Body of pancreas (tissue), 4 donors: ENCODE data around the gene TMEM269. TPM values are rescaled to one million over a fixed set of nuclear protein-coding genes. Genes with fewer than 3 reads are reported as not detected.

ENCODE experiments used
- ATAC-seq: fragments of 150-250 bp; one replicate; pipeline ENCODE4 v1.9.1; 2016
- DNase-seq, 4 donors: peaks; one replicate each; pipeline ENCODE4 v3.0.0-alpha.2; 2019
- H3K27ac ChIP-seq, 4 donors: fragments of 200-600 bp; sonication (generic); 1 replicate in 3 of 4; 2 replicates in 1 of 4; pipeline versions ENCODE4 v1.5.1 to v1.6.1; 2016 to 2019; ENCODE audit warnings: mild to moderate bottlenecking in 1 of 4, mixed read lengths in 1 of 4, moderate library complexity in 1 of 4
- H3K27me3 ChIP-seq, 2 donors: fragments of 200-600 bp; sonication (generic); one replicate each; pipeline ENCODE4 v1.6.0; 2016; ENCODE audit warnings: mild to moderate bottlenecking in 1 of 2
- H3K36me3 ChIP-seq, 2 donors: fragments of 200-600 bp; sonication (generic); replicated peaks in 1 of 2; 2 replicates each; pipeline ENCODE4 v1.5.1; 2016; ENCODE audit warnings: low read depth in 2 of 2; ENCODE audit not compliant: insufficient read depth in 1 of 2
- H3K4me1 ChIP-seq: fragments of 200-600 bp; sonication (generic); one replicate; pipeline ENCODE4 v1.6.0; 2016
- H3K4me3 ChIP-seq, 2 donors: fragments of 200-600 bp; sonication (generic); 1 replicate in 1 of 2; 2 replicates in 1 of 2; pipeline ENCODE4 v1.5.1; 2016 to 2019
- H3K9me3 ChIP-seq, 3 donors: fragments of 200-600 bp; sonication (generic); 1 replicate in 2 of 3; 2 replicates in 1 of 3; pipeline ENCODE4 v1.5.1; 2016
- CTCF ChIP-seq, 7 experiments: fragments of 450-650 bp in 4 of 7; fragments of 200-600 bp in 3 of 7; sonication (generic) in 3 of 7; IDR thresholded peaks; one replicate each; pipeline ENCODE4 v1.5.1; 2016 to 2019; ENCODE audit warnings: antibody characterized with exemption in 7 of 7
- POLR2A ChIP-seq, 3 donors: fragments of 450-650 bp; IDR thresholded peaks; one replicate each; pipeline ENCODE4 v1.6.1; 2016; ENCODE audit warnings: antibody characterized with exemption in 3 of 3, mild to moderate bottlenecking in 2 of 3
- WGBS, 2 donors: methylation state at CpG; one replicate each; pipeline ENCODE4 v1.1.5; 2017; 5-methylcytosine and 5-hydroxymethylcytosine counted together
- intact Hi-C: fragments of 100-400 bp; cut with DNase I; formaldehyde crosslinking; loops from one replicate; pipeline ENCODE4 v1.15.1; 2023
- total RNA-seq, 2 donors: library from RNA; depleted of rRNA; stranded (reverse); fragments of >200 nt; gene quantifications; one replicate each; pipeline ENCODE4 v1.1.0, GENCODE V29; 2016

The TMEM269 gene
- total RNA-seq, 2 donors from 2014 or later, result not detected

- no peak for TF ChIP-seq CTCF (IDR thresholded peaks at IDR 0.05)
- no peak for TF ChIP-seq POLR2A (IDR thresholded peaks at IDR 0.05)
- Histone ChIP-seq H3K4me3 (no peak overlapping the region), H3K27me3 (no peaks in the 10 kb centered on the region), H3K27ac (no peak overlapping the region), H3K9me3 (no peaks in the 10 kb centered on the region), H3K4me1 (peaks cover 22% of the 10 kb centered on the region), H3K36me3 (peaks cover 0 to 2% of the 10 kb centered on the region in 2 donors)
- DNase-seq, result no peak
- intact Hi-C loops, result no loop called here
- WGBS, 2 donors, result 95 to 97% methylated on average over 2 of the region's 2 CpGs
- ATAC-seq, result no peak
Measured at GRCh38 chr1:42848823-42849537, 64.2 kb downstream of the TMEM269 start.

- H3K4me3 ChIP-seq, result no peak overlapping the region
- 93 to 97% methylated on average over 5 of the region's 5 CpGs for WGBS, 2 donors
- no peak overlapping the region for H3K27ac ChIP-seq
- intact Hi-C loops, result no loop called here
- no peaks in the 10 kb centered on the region for H3K9me3 ChIP-seq
- no peak for ATAC-seq
- DNase-seq, result no peak
- peaks cover 0 to 2% of the 10 kb centered on the region in 2 donors for H3K36me3 ChIP-seq
- peaks cover 22% of the 10 kb centered on the region for H3K4me1 ChIP-seq
- no peaks in the 10 kb centered on the region for H3K27me3 ChIP-seq
- TF ChIP-seq CTCF (IDR thresholded peaks at IDR 0.05), result no peak
- no peak for TF ChIP-seq POLR2A (IDR thresholded peaks at IDR 0.05)
Measured at GRCh38 chr1:42849944-42850343, 65.2 kb downstream of the TMEM269 start.

Other genes with a start within 250 kb of the TMEM269 start
- 1 to 10 TPM; 4.6 to 7.8 TPM for gene PPIH, start 126.6 kb upstream of the TMEM269 start, total RNA-seq
- gene YBX1, start 102.6 kb upstream of the TMEM269 start, total RNA-seq, result 100 to 1,000 TPM; 131 to 170 TPM
- gene CLDN19, start 44.8 kb upstream of the TMEM269 start, total RNA-seq, result not detected
- 10 to 100 TPM; 16.9 to 34.9 TPM for gene P3H1, start 18.0 kb upstream of the TMEM269 start, total RNA-seq
- gene C1orf50, start 17.7 kb upstream of the TMEM269 start, total RNA-seq, result 1 to 10 TPM; 2.0 to 2.1 TPM
- 10 to 100 TPM in 1 of 2 donors, 1 to 10 TPM in 1; 8.8 to 11.9 TPM for gene ERMAP, start 32.1 kb downstream of the TMEM269 start, total RNA-seq
- gene SVBP, start 32.4 kb downstream of the TMEM269 start, total RNA-seq, result 10 to 100 TPM; 12.2 to 12.5 TPM
- 10 to 100 TPM in 1 of 2 donors, 1 to 10 TPM in 1; 6.7 to 12.9 TPM for gene ZNF691, start 61.6 kb downstream of the TMEM269 start, total RNA-seq
- 10 to 100 TPM in 1 of 2 donors, 1 to 10 TPM in 1; 4.2 to 13.2 TPM for gene SLC2A1, start 173.9 kb downstream of the TMEM269 start, total RNA-seq